Neuronal stem cell (in vitro differentiated cells): ENCODE measurements around the gene CMYA5.

Source experiments
- DNase-seq: peaks from one replicate; pipeline ENCODE4 v3.0.0-alpha.2; 2013; ENCODE audit warnings: low spot score
- H2AFZ ChIP-seq: one replicate; pipeline ENCODE4 v1.6.1; 2013; ENCODE audit warnings: mild to moderate bottlenecking, low read length, inconsistent platforms
- H2AK5ac ChIP-seq: 2 replicates; pipeline ENCODE4 v1.6.1; 2013; ENCODE audit warnings: low read depth, mild to moderate bottlenecking, inconsistent platforms, low read length, moderate library complexity, mixed read lengths
- H2BK120ac ChIP-seq: 2 replicates; pipeline ENCODE4 v1.6.1; 2013; ENCODE audit warnings: low read depth, mild to moderate bottlenecking, inconsistent platforms, low read length, moderate library complexity, mixed read lengths
- H2BK12ac ChIP-seq: one replicate; pipeline ENCODE4 v1.6.1; 2013; ENCODE audit warnings: low read length, inconsistent platforms
- H2BK15ac ChIP-seq: 2 replicates; pipeline ENCODE4 v1.6.1; 2013; ENCODE audit warnings: mild to moderate bottlenecking, low read length, inconsistent platforms, mixed read lengths
- H2BK5ac ChIP-seq: one replicate; pipeline ENCODE4 v1.6.1; 2013; ENCODE audit warnings: inconsistent platforms, mild to moderate bottlenecking, low read length, moderate library complexity
- H3K14ac ChIP-seq: one replicate; pipeline ENCODE4 v1.6.1; 2013; ENCODE audit warnings: low read length, inconsistent platforms
- H3K18ac ChIP-seq: 2 replicates; pipeline ENCODE4 v1.6.1; 2013; ENCODE audit warnings: low read length, inconsistent platforms
- H3K23ac ChIP-seq: 2 replicates; pipeline ENCODE4 v1.6.1; 2013; ENCODE audit warnings: low read depth, mild to moderate bottlenecking, mixed read lengths, low read length, inconsistent platforms; ENCODE audit not compliant: poor library complexity
- H3K27ac ChIP-seq: replicated peaks from 3 replicates; pipeline ENCODE4 v1.5.1; 2013; ENCODE audit warnings: low read length, inconsistent platforms
- H3K27me3 ChIP-seq, 3 experiments: 2 replicates each; pipeline ENCODE4 v1.6.1; 2013; ENCODE audit warnings: low read length in 3 of 3, mild to moderate bottlenecking in 2 of 3, inconsistent platforms in 1 of 3, low read depth in 1 of 3, mixed read lengths in 1 of 3, moderate library complexity in 1 of 3; ENCODE audit not compliant: control insufficient read depth in 3 of 3, insufficient read depth in 3 of 3
- H3K36me3 ChIP-seq, 2 donors: replicated peaks in 1 of 2; 2 replicates each; pipeline ENCODE4 v1.6.1; 2013; ENCODE audit warnings: low read length in 2 of 2; ENCODE audit not compliant: control insufficient read depth in 2 of 2, insufficient read depth in 2 of 2
- H3K4ac ChIP-seq: 2 replicates; pipeline ENCODE4 v1.6.1; 2013; ENCODE audit warnings: inconsistent platforms, mild to moderate bottlenecking, low read length, moderate library complexity
- H3K4me1 ChIP-seq, 2 donors: 1 replicate in 1 of 2; 2 replicates in 1 of 2; pipeline ENCODE4 v1.6.1; 2013; ENCODE audit warnings: low read length in 2 of 2, low read depth in 1 of 2; ENCODE audit not compliant: control insufficient read depth in 2 of 2, insufficient read depth in 1 of 2
- H3K4me2 ChIP-seq: one replicate; pipeline ENCODE4 v1.6.1; 2013; ENCODE audit warnings: mild to moderate bottlenecking, low read length, inconsistent platforms; ENCODE audit not compliant: insufficient read depth, poor library complexity, severe bottlenecking
- H3K4me3 ChIP-seq, 2 donors: 2 replicates each; pipeline ENCODE4 v1.5.1; 2013; ENCODE audit warnings: low read length in 2 of 2, mild to moderate bottlenecking in 2 of 2, inconsistent platforms in 1 of 2, moderate library complexity in 1 of 2
- H3K79me1 ChIP-seq: one replicate; pipeline ENCODE4 v1.6.1; 2013; ENCODE audit warnings: low read depth, mild to moderate bottlenecking, inconsistent platforms, low read length, moderate library complexity
- H3K9ac ChIP-seq: one replicate; pipeline ENCODE4 v1.6.1; 2013; ENCODE audit warnings: mild to moderate bottlenecking, low read depth, low read length, inconsistent platforms; ENCODE audit not compliant: poor library complexity
- H3K9me3 ChIP-seq, 2 donors: replicated peaks in 1 of 2; 2 replicates each; pipeline versions ENCODE3 to v1.6.1; 2013; ENCODE audit warnings: low read length in 2 of 2, mild to moderate bottlenecking in 2 of 2, inconsistent platforms in 1 of 2, low read depth in 1 of 2, mixed read lengths in 1 of 2, moderate library complexity in 1 of 2; ENCODE audit not compliant: control insufficient read depth in 2 of 2, insufficient read depth in 1 of 2
- H4K8ac ChIP-seq: one replicate; pipeline ENCODE4 v1.6.1; 2013; ENCODE audit warnings: low read depth, mild to moderate bottlenecking, inconsistent platforms, low read length, moderate library complexity
- H4K91ac ChIP-seq: one replicate; pipeline ENCODE4 v1.6.1; 2013; ENCODE audit warnings: low read length, low read depth, mild to moderate bottlenecking, inconsistent platforms; ENCODE audit not compliant: poor library complexity
- WGBS, 2 donors: extraction: QIAGEN DNeasy Blood & Tissue Kit; methylation state at CpG; one replicate each; pipeline ENCODE4 v1.1.7; 2013; ENCODE audit warnings: missing lambda C conversion rate in 2 of 2, mixed read lengths in 1 of 2; ENCODE audit not compliant: insufficient read length in 2 of 2, insufficient replicate concordance in 1 of 2; ENCODE audit errors: extremely low coverage in 2 of 2; 5-methylcytosine and 5-hydroxymethylcytosine counted together

CMYA5 gene

GRCh38 chr5:79754865-79755555 is 65.4 kb downstream of the CMYA5 start:
- Histone ChIP-seq H3K4me3 (no peak overlapping the region), H2AK5ac (no peak overlapping the region), H2BK12ac (no peak overlapping the region), H3K18ac (no peak overlapping the region), H2BK15ac (no peak overlapping the region), H3K4me1 (peaks cover 2 to 9% of the 10 kb centered on the region in 2 donors), H2AFZ (no peak overlapping the region), H3K4me2 (no peak overlapping the region), H3K27ac (no peak overlapping the region), H2BK120ac (no peak overlapping the region), H4K91ac (no peak overlapping the region), H3K14ac (no peak overlapping the region), H4K8ac (no peak overlapping the region), H3K9me3 (no peaks in the 10 kb centered on the region), H3K9ac (no peak overlapping the region), H2BK5ac (no peak overlapping the region), H3K23ac (no peak overlapping the region), H3K4ac (no peak overlapping the region), H3K27me3 (peaks cover 0 to 23% (median 0%) of the 10 kb centered on the region in 3 experiments), H3K36me3 (no peaks in the 10 kb centered on the region), H3K79me1 (no peaks in the 10 kb centered on the region)
- WGBS, 2 donors = no CpG with 5 or more reads among the region's 7 CpGs
- DNase-seq = no peak

DNA sequence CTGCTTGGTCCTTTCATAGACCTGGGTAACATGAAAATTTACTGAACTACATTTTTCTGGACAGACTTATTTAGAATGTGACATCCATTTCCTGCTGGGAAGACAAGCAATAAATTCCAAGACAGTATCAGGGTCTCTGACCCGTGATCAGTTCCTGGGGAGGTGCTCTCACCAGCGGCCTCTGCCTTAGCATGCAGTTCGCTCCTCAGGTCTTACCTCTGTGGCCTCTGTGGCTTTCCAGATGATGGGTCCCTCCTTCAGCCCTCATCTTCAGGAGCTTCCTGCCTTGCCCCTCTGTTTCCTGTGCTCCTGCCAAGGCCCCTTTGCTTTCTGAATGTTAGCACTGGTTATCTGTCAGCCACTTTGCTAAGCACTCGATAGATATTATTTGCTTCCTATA is 66.4 kb downstream of the CMYA5 start:
- Histone ChIP-seq H3K27ac (no peak overlapping the region), H3K79me1 (peaks cover 1% of the 10 kb centered on the region), H2BK5ac (no peak overlapping the region), H3K18ac (no peak overlapping the region), H2AFZ (no peak overlapping the region), H4K8ac (no peak overlapping the region), H3K4me3 (no peak overlapping the region), H3K36me3 (no peaks in the 10 kb centered on the region), H3K14ac (no peak overlapping the region), H3K4me2 (no peak overlapping the region), H3K9me3 (no peaks in the 10 kb centered on the region), H2BK12ac (no peak overlapping the region), H4K91ac (no peak overlapping the region), H2AK5ac (no peak overlapping the region), H3K23ac (no peak overlapping the region), H3K4me1 (peaks cover 2 to 7% of the 10 kb centered on the region in 2 donors), H3K27me3 (peaks cover 0 to 22% (median 0%) of the 10 kb centered on the region in 3 experiments), H3K4ac (no peak overlapping the region), H2BK120ac (no peak overlapping the region), H3K9ac (no peak overlapping the region), H2BK15ac (no peak overlapping the region)
- no CpG with 5 or more reads among the region's 4 CpGs for WGBS, 2 donors
- no peak for DNase-seq

DNA sequence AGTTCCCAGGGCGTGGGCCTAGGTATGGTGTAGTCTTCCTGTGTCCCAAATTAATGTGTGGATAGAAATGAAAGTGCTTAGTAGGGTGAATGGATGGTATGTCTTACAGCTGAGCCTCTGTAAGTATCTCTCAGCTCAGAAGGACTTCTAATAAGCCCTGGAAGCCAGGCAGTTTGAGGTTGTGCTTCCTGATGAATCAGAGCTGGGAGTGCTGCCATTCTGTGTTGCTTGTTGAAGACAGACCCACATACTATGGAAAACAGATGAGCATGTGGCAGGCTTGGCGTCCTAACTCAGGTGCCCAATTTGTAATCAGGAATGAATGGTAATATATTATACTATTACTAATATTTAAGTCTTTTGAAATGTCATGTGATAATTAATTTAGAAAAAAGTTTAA is 69.8 kb downstream of the CMYA5 start:
- H3K4me3 ChIP-seq = no peak overlapping the region
- DNase-seq = no peak
- no peak overlapping the region for H3K18ac ChIP-seq
- H2AFZ ChIP-seq = no peak overlapping the region
- H4K8ac ChIP-seq = no peak overlapping the region
- no peak overlapping the region for H2BK5ac ChIP-seq
- H3K79me1 ChIP-seq = peaks cover 1% of the 10 kb centered on the region
- WGBS, 2 donors = no CpG with 5 or more reads among the region's 2 CpGs
- no peak overlapping the region for H4K91ac ChIP-seq
- no peak overlapping the region for H3K4me2 ChIP-seq
- H3K4ac ChIP-seq = no peak overlapping the region
- H3K14ac ChIP-seq = no peak overlapping the region
- no peak overlapping the region for H3K27ac ChIP-seq
- no peak overlapping the region for H2BK12ac ChIP-seq
- H2AK5ac ChIP-seq = no peak overlapping the region
- H3K23ac ChIP-seq = no peak overlapping the region
- H2BK120ac ChIP-seq = no peak overlapping the region
- H3K9me3 ChIP-seq = no peaks in the 10 kb centered on the region
- no peaks in the 10 kb centered on the region for H3K4me1 ChIP-seq
- no peak overlapping the region for H2BK15ac ChIP-seq
- H3K9ac ChIP-seq = no peak overlapping the region
- H3K36me3 ChIP-seq = no peaks in the 10 kb centered on the region
- peaks cover 0 to 17% (median 0%) of the 10 kb centered on the region in 3 experiments for H3K27me3 ChIP-seq

DNA sequence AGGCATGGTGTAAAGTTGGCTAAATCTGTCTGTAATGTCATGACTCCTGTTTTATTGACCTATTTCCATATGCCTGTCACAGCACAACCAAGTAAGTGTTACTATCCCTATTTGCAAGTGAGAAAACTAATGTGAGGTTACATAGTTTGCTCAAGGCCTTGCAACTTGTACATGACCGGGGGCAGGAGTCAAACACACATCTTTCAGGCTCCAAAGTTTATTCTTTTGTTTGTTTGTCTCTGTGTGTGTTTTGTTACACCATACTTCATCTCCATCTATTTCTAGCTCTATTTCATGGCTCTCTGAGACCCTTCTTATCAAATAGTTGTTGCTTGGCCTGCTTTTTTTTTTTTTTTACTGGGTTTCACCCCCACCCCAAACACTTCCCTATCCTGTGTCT is 70.2 kb downstream of the CMYA5 start:
- no peaks in the 10 kb centered on the region for H3K4me1 ChIP-seq
- no peaks in the 10 kb centered on the region for H3K9me3 ChIP-seq
- no peak overlapping the region for H4K8ac ChIP-seq
- H3K79me1 ChIP-seq = peaks cover 1% of the 10 kb centered on the region
- H3K27me3 ChIP-seq = peaks cover 0 to 14% (median 0%) of the 10 kb centered on the region in 3 experiments
- H3K18ac ChIP-seq = no peak overlapping the region
- no peak overlapping the region for H3K4me3 ChIP-seq
- H3K23ac ChIP-seq = no peak overlapping the region
- no peak overlapping the region for H2AFZ ChIP-seq
- H2BK12ac ChIP-seq = no peak overlapping the region
- H3K14ac ChIP-seq = no peak overlapping the region
- H4K91ac ChIP-seq = no peak overlapping the region
- no peak overlapping the region for H3K27ac ChIP-seq
- H3K36me3 ChIP-seq = no peaks in the 10 kb centered on the region
- WGBS, 2 donors = no CpG with 5 or more reads among the region's 1 CpG
- H2BK5ac ChIP-seq = no peak overlapping the region
- H2BK15ac ChIP-seq = no peak overlapping the region
- no peak overlapping the region for H3K4ac ChIP-seq
- no peak overlapping the region for H3K4me2 ChIP-seq
- H2AK5ac ChIP-seq = no peak overlapping the region
- no peak overlapping the region for H3K9ac ChIP-seq
- DNase-seq = no peak
- no peak overlapping the region for H2BK120ac ChIP-seq
